Activated B cell treated with CpG ODN at 0.5 μM for 24 hours (primary cell): ENCODE results near the gene DUSP7. TPM values are rescaled to one million over a fixed set of nuclear protein-coding genes. Genes with fewer than 3 reads are reported as not detected.

Experiments
- ATAC-seq: fragments of 200-7000 bp; cut with Tn5 transposase; one replicate; pipeline ENCODE4 v1.10.0; 2021; ENCODE audit warnings: low read depth, mild to moderate bottlenecking, moderate library complexity
- CTCF ChIA-PET: fragments of 350-600 bp; sonication (Branson Sonifier 250); formaldehyde crosslinking; loops from one replicate; lab custom pipeline; 2021; ENCODE audit warnings: antibody characterized with exemption; lab: Charles Lee
- POLR2A ChIA-PET: fragments of 350-600 bp; sonication (Branson Sonifier 250); formaldehyde crosslinking; loops from one replicate; lab custom pipeline; 2021; ENCODE audit warnings: antibody characterized with exemption; lab: Charles Lee
- DNase-seq: peaks from one replicate; pipeline ENCODE4 v3.0.0; 2022
- H3K27ac Mint-ChIP-seq: one replicate; pipeline ENCODE4 v1.8.0; 2020; ENCODE audit warnings: mixed read lengths
- H3K27me3 Mint-ChIP-seq: one replicate; pipeline ENCODE4 v1.8.0; 2021; ENCODE audit warnings: mixed read lengths
- H3K36me3 Mint-ChIP-seq: one replicate; pipeline ENCODE4 v1.8.0; 2021; ENCODE audit warnings: low read depth, mixed read lengths
- H3K4me1 Mint-ChIP-seq: one replicate; pipeline ENCODE4 v1.8.0; 2021; ENCODE audit warnings: mixed read lengths
- H3K4me3 Mint-ChIP-seq: one replicate; pipeline ENCODE4 v1.8.0; 2020; ENCODE audit warnings: mild to moderate bottlenecking, mixed read lengths
- H3K9me3 Mint-ChIP-seq: one replicate; pipeline ENCODE4 v1.8.0; 2020; ENCODE audit warnings: mixed read lengths
- CTCF ChIP-seq: fragments of 200-600 bp; IDR thresholded peaks from one replicate; pipeline ENCODE4 v1.8.0; 2022; ENCODE audit warnings: antibody characterized with exemption, mild to moderate bottlenecking
- intact Hi-C: fragments of 100-400 bp; cut with micrococcal nuclease; formaldehyde crosslinking; loops from one replicate; pipeline ENCODE4 v1.15.1; 2024
- total RNA-seq: library from RNA; stranded (reverse); gene quantifications from 2 replicates; pipeline ENCODE4 v1.2.3, GENCODE V29; 2022

The DUSP7 gene
- total RNA-seq, 1 donor from 2014 or later = 4.3 TPM

- Mint-ChIP-seq H3K36me3 (peaks cover 2% of the 10 kb centered on the region), H3K27ac (peak overlapping the region; percentile 88), H3K9me3 (no peaks in the 10 kb centered on the region), H3K4me1 (peaks cover 49% of the 10 kb centered on the region), H3K27me3 (no peaks in the 10 kb centered on the region), H3K4me3 (peak overlapping the region; percentile 88)
- CTCF ChIA-PET = interaction anchor here (0.9 to 2.2 kb wide), 6 partner anchors 21 to 115 kb away, joined by 3 to 24 read pairs (median 4); partner anchors contain the start of genes PARP3, RPL29 and RRP9
- TF ChIP-seq CTCF = no peak
- DNase-seq (peak; percentile 92), ATAC-seq (peak; percentile 85)
- POLR2A ChIA-PET = interaction anchor here (0.5 to 2.7 kb wide), 15 partner anchors 21 to 1489 kb away, joined by 3 to 22 read pairs (median 4); partner anchors contain the start of genes ACY1, POC1A, RPL29 and TLR9
- intact Hi-C loops = loop anchor here (1.0 to 10.0 kb wide), 14 partner anchors 56 to 1702 kb away; partner anchors contain the start of genes ABHD14A, ABHD14B, ACY1 and ALAS1
Observed at GRCh38 chr3:52056968-52057811, 819 bp upstream of the DUSP7 start.

GRCh38 chr3:52055537-52056351 lies 627 bp downstream of the DUSP7 start:
- Mint-ChIP-seq H3K27me3 (no peaks in the 10 kb centered on the region), H3K4me3 (peak overlapping the region; percentile 86), H3K4me1 (peaks cover 47% of the 10 kb centered on the region), H3K9me3 (no peaks in the 10 kb centered on the region), H3K36me3 (peaks cover 7% of the 10 kb centered on the region), H3K27ac (peak overlapping the region; percentile 68)
- no peak for ATAC-seq
- POLR2A ChIA-PET = interaction anchor here (0.5 to 2.7 kb wide), 13 partner anchors 15 to 556 kb away, joined by 3 to 22 read pairs (median 4); partner anchors contain the start of genes ABHD14B, ACY1 and RPL29
- peak; percentile 62 for DNase-seq
- CTCF ChIA-PET = interaction anchor here (0.6 to 2.2 kb wide), 4 partner anchors 52 to 223 kb away, joined by 4 to 24 read pairs (median 6); partner anchors contain the start of genes PARP3, RRP9 and WDR82
- no peak for TF ChIP-seq CTCF
- intact Hi-C loops = loop anchor here (2.0 to 10.0 kb wide), 7 partner anchors 73 to 1701 kb away; partner anchors contain the start of genes ABHD14A, ABHD14B, ACY1 and ALAS1

- no peak for TF ChIP-seq CTCF
- ATAC-seq (no peak), DNase-seq (no peak)
- H3K27me3 Mint-ChIP-seq = no peaks in the 10 kb centered on the region
- POLR2A ChIA-PET = interaction anchor here (0.6 to 2.7 kb wide), 3 partner anchors 52 to 90 kb away, joined by 3 to 22 read pairs (median 3); partner anchors contain the start of gene RPL29
- no peaks in the 10 kb centered on the region for H3K9me3 Mint-ChIP-seq
- intact Hi-C loops = loop anchor here (5.0 to 10.0 kb wide), 3 partner anchors 260 to 1700 kb away; partner anchors contain the start of genes CYB561D2, DNAH1, NPRL2 and TMEM115
- CTCF ChIA-PET = interaction anchor here (0.9 to 3.5 kb wide), 2 partner anchors 53 to 90 kb away, joined by 5 to 28 read pairs; no protein-coding TSS in a partner anchor
- peak overlapping the region; percentile 86 for H3K4me3 Mint-ChIP-seq
- peaks cover 47% of the 10 kb centered on the region for H3K4me1 Mint-ChIP-seq
- H3K27ac Mint-ChIP-seq = no peak overlapping the region
- peaks cover 13% of the 10 kb centered on the region for H3K36me3 Mint-ChIP-seq
Observed at GRCh38 chr3:52054661-52055511, 1.5 kb downstream of the DUSP7 start.
